H1 (cell line): ENCODE data around the gene GPR21. TPM values are rescaled to one million over a fixed set of nuclear protein-coding genes. Genes with fewer than 3 reads are reported as not detected.

ENCODE experiments used
- CTCF ChIA-PET: fragments of 300-600 bp; sonication (Branson Sonifier 250); formaldehyde crosslinking; loops from one replicate; lab custom pipeline; 2021; ENCODE audit not compliant: partially characterized antibody; lab: Charles Lee
- POLR2A ChIA-PET: fragments of 300-600 bp; sonication (Branson Sonifier 250); formaldehyde crosslinking; loops from one replicate; lab custom pipeline; 2021; ENCODE audit warnings: inconsistent platforms; ENCODE audit not compliant: partially characterized antibody; lab: Charles Lee
- DNase-seq, 2 experiments: peaks; one replicate each; pipeline versions ENCODE4 v3.0.0 to v3.0.0-alpha.2; 2010 to 2022; ENCODE audit warnings: low spot score in 2 of 2, low read depth in 1 of 2, mixed read lengths in 1 of 2
- FAIRE-seq: peaks from 2 replicates; lab custom pipeline; 2011; peaks lifted over from hg19 to GRCh38; lab: Jason Lieb, UNC
- H2AFZ ChIP-seq: 2 replicates; pipeline ENCODE4 v1.8.1; 2012; ENCODE audit warnings: low read length, inconsistent platforms
- H2AK5ac ChIP-seq: 2 replicates; pipeline ENCODE4 v1.6.1; 2013; ENCODE audit warnings: low read depth, low read length
- H2BK120ac ChIP-seq: replicated peaks from 2 replicates; pipeline ENCODE3; 2013; ENCODE audit warnings: low read depth, low read length, inconsistent platforms
- H2BK12ac ChIP-seq: 2 replicates; pipeline ENCODE4 v1.6.1; 2013; ENCODE audit warnings: low read depth, low read length
- H2BK15ac ChIP-seq: 2 replicates; pipeline ENCODE4 v1.6.1; 2013; ENCODE audit warnings: low read length
- H2BK20ac ChIP-seq: 2 replicates; pipeline ENCODE4 v1.6.1; 2013; ENCODE audit warnings: low read length
- H2BK5ac ChIP-seq: 2 replicates; pipeline ENCODE4 v1.6.1; 2013; ENCODE audit warnings: low read depth, low read length
- H3K14ac ChIP-seq: 2 replicates; pipeline ENCODE4 v1.6.1; 2013; ENCODE audit warnings: inconsistent platforms; ENCODE audit not compliant: insufficient read length
- H3K18ac ChIP-seq: 2 replicates; pipeline ENCODE4 v1.6.1; 2013; ENCODE audit warnings: low read length; ENCODE audit errors: extremely low read depth
- H3K23ac ChIP-seq: 2 replicates; pipeline ENCODE4 v1.6.1; 2013; ENCODE audit warnings: inconsistent platforms; ENCODE audit not compliant: insufficient read length
- H3K23me2 ChIP-seq: 2 replicates; pipeline ENCODE4 v1.6.1; 2013; ENCODE audit warnings: low read depth, low read length
- H3K27ac ChIP-seq: 2 replicates; pipeline ENCODE4 v1.6.1; 2011; ENCODE audit warnings: low read depth, low read length, inconsistent platforms
- H3K27me3 ChIP-seq, 4 experiments: replicated peaks in 1 of 4; 1 replicate in 1 of 4; 2 replicates in 3 of 4; pipeline versions ENCODE4 v1.6.1 to v1.8.1; 2011 to 2013; ENCODE audit warnings: low read length in 3 of 4, mild to moderate bottlenecking in 3 of 4, inconsistent platforms in 2 of 4, mixed read lengths in 2 of 4, moderate library complexity in 1 of 4; ENCODE audit not compliant: control insufficient read depth in 3 of 4, insufficient read depth in 3 of 4; ENCODE audit errors: extremely low read depth in 1 of 4
- H3K36me3 ChIP-seq, 4 experiments: 2 replicates each; pipeline versions ENCODE4 v1.6.1 to v1.8.1; 2011 to 2013; ENCODE audit warnings: mild to moderate bottlenecking in 4 of 4, low read length in 3 of 4, moderate library complexity in 2 of 4, control low read depth in 1 of 4, inconsistent platforms in 1 of 4; ENCODE audit not compliant: insufficient read depth in 4 of 4, control insufficient read depth in 2 of 4
- H3K4ac ChIP-seq: replicated peaks from 2 replicates; pipeline ENCODE3; 2013; ENCODE audit warnings: low read length, low read depth, mixed read lengths, inconsistent platforms; ENCODE audit not compliant: insufficient read length
- H3K4me1 ChIP-seq, 4 experiments: replicated peaks in 1 of 4; 1 replicate in 1 of 4; 2 replicates in 3 of 4; pipeline versions ENCODE4 v1.6.1 to v1.8.1; 2011 to 2013; ENCODE audit warnings: low read length in 3 of 4, inconsistent platforms in 2 of 4, mixed read lengths in 1 of 4; ENCODE audit not compliant: insufficient read depth in 4 of 4, control insufficient read depth in 3 of 4
- H3K4me2 ChIP-seq, 2 experiments: 2 replicates each; pipeline versions ENCODE4 v1.6.1 to v1.8.1; 2011 to 2013; ENCODE audit warnings: low read depth in 2 of 2, low read length in 2 of 2, control low read depth in 1 of 2, inconsistent platforms in 1 of 2, mild to moderate bottlenecking in 1 of 2; ENCODE audit not compliant: insufficient read depth in 1 of 2
- H3K4me3 ChIP-seq, 4 experiments: fragments of 200-600, 300-600 bp in 1 of 4; sonication (generic), shearing (Covaris generic), sonication (Bioruptor Twin) in 1 of 4; 2 replicates each; pipeline versions ENCODE4 v1.5.1 to v1.8.1; 2011 to 2016; ENCODE audit warnings: low read length in 4 of 4, low read depth in 3 of 4, control low read depth in 2 of 4, inconsistent platforms in 2 of 4, mild to moderate bottlenecking in 2 of 4, mixed read lengths in 1 of 4, moderate library complexity in 1 of 4; ENCODE audit not compliant: insufficient read depth in 2 of 4; ENCODE audit errors: extremely low read depth in 1 of 4
- H3K56ac ChIP-seq: replicated peaks from 2 replicates; pipeline ENCODE3; 2013; ENCODE audit warnings: low read depth, mild to moderate bottlenecking, mixed read lengths, low read length, inconsistent platforms; ENCODE audit not compliant: insufficient read length
- H3K79me1 ChIP-seq: 2 replicates; pipeline ENCODE4 v1.6.1; 2013; ENCODE audit warnings: low read depth, low read length, control low read depth
- H3K79me2 ChIP-seq, 2 experiments: 2 replicates each; pipeline versions ENCODE4 v1.6.1 to v1.8.1; 2012 to 2013; ENCODE audit warnings: low read length in 2 of 2, mild to moderate bottlenecking in 2 of 2, inconsistent platforms in 1 of 2; ENCODE audit not compliant: insufficient read depth in 2 of 2, control insufficient read depth in 1 of 2
- H3K9ac ChIP-seq, 4 experiments: replicated peaks in 1 of 4; 1 replicate in 1 of 4; 2 replicates in 3 of 4; pipeline versions ENCODE4 v1.6.1 to v1.8.1; 2011 to 2013; ENCODE audit warnings: low read depth in 3 of 4, low read length in 3 of 4, control low read depth in 2 of 4, mild to moderate bottlenecking in 2 of 4, moderate library complexity in 2 of 4, inconsistent platforms in 1 of 4; ENCODE audit errors: extremely low read depth in 1 of 4
- H3K9me3 ChIP-seq, 2 experiments: 2 replicates each; pipeline versions ENCODE4 v1.6.1 to v1.8.1; 2012 to 2013; ENCODE audit warnings: mild to moderate bottlenecking in 2 of 2, moderate library complexity in 2 of 2, control low read depth in 1 of 2, inconsistent platforms in 1 of 2, low read depth in 1 of 2, low read length in 1 of 2, mixed read lengths in 1 of 2; ENCODE audit not compliant: insufficient read depth in 2 of 2
- H4K20me1 ChIP-seq, 2 experiments: replicated peaks in 1 of 2; 2 replicates each; pipeline versions ENCODE3 to v1.8.1; 2011 to 2013; ENCODE audit warnings: inconsistent platforms in 2 of 2, low read length in 2 of 2, mild to moderate bottlenecking in 1 of 2; ENCODE audit not compliant: insufficient read depth in 2 of 2, control insufficient read depth in 1 of 2
- H4K5ac ChIP-seq: 2 replicates; pipeline ENCODE4 v1.6.1; 2013; ENCODE audit warnings: low read length, low read depth, mixed read lengths, inconsistent platforms; ENCODE audit not compliant: insufficient read length
- H4K8ac ChIP-seq: 2 replicates; pipeline ENCODE4 v1.8.0; 2013; ENCODE audit warnings: mild to moderate bottlenecking, moderate library complexity, low read length, inconsistent platforms; ENCODE audit not compliant: insufficient read depth; ENCODE audit errors: extremely low read depth
- H4K91ac ChIP-seq: replicated peaks from 2 replicates; pipeline ENCODE3; 2013; ENCODE audit warnings: low read length, mixed read lengths, inconsistent platforms; ENCODE audit not compliant: insufficient read length
- HDAC6 ChIP-seq: IDR thresholded peaks from one replicate; pipeline ENCODE4 v1.7.1; 2012; ENCODE audit warnings: low read depth, mild to moderate bottlenecking, inconsistent platforms, low read length, moderate library complexity
- WGBS, 2 experiments: shearing (Covaris generic) in 1 of 2; methylation state at CpG; one replicate each; pipeline versions ENCODE4 v1.1.6 to v1.1.7; 2013 to 2015; ENCODE audit warnings: low lambda C conversion rate in 2 of 2, mixed read lengths in 2 of 2, inconsistent platforms in 1 of 2, low coverage in 1 of 2, missing lambda C conversion rate in 1 of 2; ENCODE audit not compliant: insufficient replicate concordance in 2 of 2, insufficient coverage in 1 of 2, insufficient read length in 1 of 2; ENCODE audit errors: extremely low coverage in 1 of 2, missing lambda C conversion rate in 1 of 2; 5-methylcytosine and 5-hydroxymethylcytosine counted together
- polyA plus RNA-seq, 7 experiments: library from polyadenylated mRNA; depleted of rRNA in 3 of 7; stranded (reverse) in 5 of 7; unstranded in 2 of 7; fragments of >200 nt in 5 of 7; fragments of 200-250 nt in 2 of 7; gene quantifications; 1 replicate in 5 of 7; 2 replicates in 1 of 7; 4 replicates in 1 of 7; pipeline versions ENCODE4 v1.2.1 to v1.2.3, GENCODE V29; 2011 to 2013; ENCODE audit warnings: missing spikeins in 2 of 7, mixed read lengths in 2 of 7
- total RNA-seq: library from RNA; stranded (reverse); fragmentation: NEBNext Ultra II Directional; extraction: Animal tissue kit (Norgen Biotek cat#: 25700); gene quantifications from 2 replicates; pipeline ENCODE4 v1.2.1, GENCODE V29; 2021

Gene GPR21
- total and polyA plus RNA-seq, 2 of the 8 experiments (the other 6 are each of a cell fraction or from before 2014, with no cell fraction given) = 0.58 to 0.71 TPM

- WGBS, 2 experiments = 92% methylated on average over 3 of the region's 3 CpGs; no CpG with 5 or more reads in 1 of the 2 experiments
- CTCF ChIA-PET = no interaction called here
- no peak for DNase-seq
Measured at GRCh38 chr9:123011878-123012528, 21.5 kb upstream of the GPR21 start.

More at GRCh38 chr9:123011878-123012528, 21.5 kb upstream of the GPR21 start:
- Histone ChIP-seq H2BK120ac (no peak overlapping the region), H2BK15ac (no peak overlapping the region), H3K79me2 (no peaks in the 10 kb centered on the region), H3K4me2 (no peak overlapping the region), H3K9ac (no peak overlapping the region), H3K4me3 (no peak overlapping the region), H3K4me1 (no peaks in the 10 kb centered on the region), H3K27ac (no peak overlapping the region), H3K23ac (no peak overlapping the region), H2AK5ac (no peak overlapping the region), H3K14ac (no peak overlapping the region), H4K5ac (no peak overlapping the region), H3K36me3 (peaks cover 5 to 66% (median 18%) of the 10 kb centered on the region in 4 experiments; a peak in 4 of 8 replicates), H2AFZ (no peak overlapping the region), H3K56ac (no peak overlapping the region), H4K8ac (no peak overlapping the region), H2BK20ac (no peak overlapping the region), H4K91ac (no peak overlapping the region), H3K18ac (no peak overlapping the region), H2BK5ac (no peak overlapping the region), H3K23me2 (no peaks in the 10 kb centered on the region), H3K4ac (no peak overlapping the region), H2BK12ac (no peak overlapping the region), H4K20me1 (no peaks in the 10 kb centered on the region), H3K27me3 (no peaks in the 10 kb centered on the region), H3K79me1 (no peaks in the 10 kb centered on the region), H3K9me3 (no peaks in the 10 kb centered on the region)
- no peak for FAIRE-seq
- TF ChIP-seq HDAC6 = no peak
- POLR2A ChIA-PET = interaction anchor here (0.7 kb wide), 1 partner anchor 25 kb away, joined by 3 read pairs; no protein-coding TSS in a partner anchor
